NCI-H524 treated with DMSO at 0.1 percent for 48 hours (cell line): ENCODE measurements around the gene ARL14.

Source experiments
- DNase-seq: peaks from one replicate; lab custom pipeline; 2025; lab: John Stamatoyannopoulos, UW

Gene ARL14

GRCh38 chr3:160722331-160722730 is 45.4 kb downstream of the ARL14 start:
- no peak for DNase-seq

- no peak for DNase-seq
These were observed 48.4 kb downstream of the ARL14 start for GRCh38 chr3:160725338-160725737.
